ENCODE data around the gene CDYL.
A peak's percentile ranks its signal among the peaks of the same experiment; 100 is the strongest.

The CDYL gene, protein sequence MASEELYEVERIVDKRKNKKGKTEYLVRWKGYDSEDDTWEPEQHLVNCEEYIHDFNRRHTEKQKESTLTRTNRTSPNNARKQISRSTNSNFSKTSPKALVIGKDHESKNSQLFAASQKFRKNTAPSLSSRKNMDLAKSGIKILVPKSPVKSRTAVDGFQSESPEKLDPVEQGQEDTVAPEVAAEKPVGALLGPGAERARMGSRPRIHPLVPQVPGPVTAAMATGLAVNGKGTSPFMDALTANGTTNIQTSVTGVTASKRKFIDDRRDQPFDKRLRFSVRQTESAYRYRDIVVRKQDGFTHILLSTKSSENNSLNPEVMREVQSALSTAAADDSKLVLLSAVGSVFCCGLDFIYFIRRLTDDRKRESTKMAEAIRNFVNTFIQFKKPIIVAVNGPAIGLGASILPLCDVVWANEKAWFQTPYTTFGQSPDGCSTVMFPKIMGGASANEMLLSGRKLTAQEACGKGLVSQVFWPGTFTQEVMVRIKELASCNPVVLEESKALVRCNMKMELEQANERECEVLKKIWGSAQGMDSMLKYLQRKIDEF

DNA sequence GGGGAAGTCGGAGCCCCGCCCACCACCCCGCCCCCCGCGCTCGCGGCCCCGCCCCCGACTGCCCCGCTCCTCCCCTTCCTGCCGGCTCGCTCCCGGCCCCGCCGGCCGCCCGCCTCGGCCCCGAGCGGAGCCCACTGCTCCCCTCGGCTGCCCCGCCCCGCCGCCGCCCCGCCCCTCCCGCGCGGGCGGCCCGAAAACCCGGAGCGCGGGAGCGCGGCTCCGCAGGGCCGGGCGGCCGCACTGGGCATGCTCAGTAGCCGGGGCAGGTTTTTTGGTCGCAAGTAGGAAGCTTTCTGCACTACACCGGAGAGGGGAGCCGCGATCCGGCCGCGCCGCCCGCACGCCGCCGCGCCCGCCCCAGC lies at the start of gene CDYL:
CDYL (plus strand) TSS at position 274 of the 362 bp plus-strand sequence. CDS start 380 bp downstream, outside the sequence.
- peak; percentile 77 to 83 for DNase-seq (ENCODE audit: low read depth in 2 of 2)

DNA sequence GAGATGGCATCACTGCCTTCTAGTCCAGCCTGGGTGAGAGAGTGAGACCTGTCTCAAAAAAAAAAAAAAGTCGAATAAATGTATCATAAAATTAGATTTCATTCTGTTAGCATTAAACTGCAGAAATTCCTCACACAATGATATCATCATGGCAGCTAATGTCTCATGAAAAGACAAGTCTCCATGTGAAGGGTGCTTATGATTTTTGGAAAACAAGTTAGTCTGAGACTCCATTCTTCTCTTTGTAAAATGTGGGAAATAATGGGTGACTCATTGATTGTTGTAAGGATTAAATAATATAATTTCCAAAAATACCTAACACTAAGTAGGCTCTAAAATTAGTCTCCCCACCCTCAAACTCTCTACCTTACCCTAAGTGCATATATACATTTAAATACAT lies 49.6 kb upstream of the CDYL start:
- DNase-seq (ENCODE audit: low read depth in 2 of 2): no peak

DNA sequence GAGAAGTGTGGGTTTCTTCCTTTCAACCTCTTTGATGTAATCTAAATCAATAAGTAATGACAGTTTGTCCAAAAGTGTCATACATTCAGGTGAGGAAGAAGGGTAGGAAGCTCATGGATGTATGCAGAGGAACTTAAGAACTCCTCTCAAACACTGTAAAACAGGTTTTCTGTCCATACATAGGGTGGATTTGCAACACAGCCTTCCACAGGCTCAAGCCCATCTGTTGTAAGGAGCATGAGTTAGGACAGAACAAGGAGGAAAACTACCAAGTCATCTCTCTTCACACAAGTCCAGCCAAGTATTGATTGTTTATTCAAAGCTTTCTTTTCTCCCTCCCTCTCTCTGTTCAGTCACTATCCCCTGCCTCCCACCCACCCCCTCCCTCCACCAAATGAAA lies 49.0 kb upstream of the CDYL start:
- DNase-seq (ENCODE audit: low read depth in 2 of 2): no peak

DNA sequence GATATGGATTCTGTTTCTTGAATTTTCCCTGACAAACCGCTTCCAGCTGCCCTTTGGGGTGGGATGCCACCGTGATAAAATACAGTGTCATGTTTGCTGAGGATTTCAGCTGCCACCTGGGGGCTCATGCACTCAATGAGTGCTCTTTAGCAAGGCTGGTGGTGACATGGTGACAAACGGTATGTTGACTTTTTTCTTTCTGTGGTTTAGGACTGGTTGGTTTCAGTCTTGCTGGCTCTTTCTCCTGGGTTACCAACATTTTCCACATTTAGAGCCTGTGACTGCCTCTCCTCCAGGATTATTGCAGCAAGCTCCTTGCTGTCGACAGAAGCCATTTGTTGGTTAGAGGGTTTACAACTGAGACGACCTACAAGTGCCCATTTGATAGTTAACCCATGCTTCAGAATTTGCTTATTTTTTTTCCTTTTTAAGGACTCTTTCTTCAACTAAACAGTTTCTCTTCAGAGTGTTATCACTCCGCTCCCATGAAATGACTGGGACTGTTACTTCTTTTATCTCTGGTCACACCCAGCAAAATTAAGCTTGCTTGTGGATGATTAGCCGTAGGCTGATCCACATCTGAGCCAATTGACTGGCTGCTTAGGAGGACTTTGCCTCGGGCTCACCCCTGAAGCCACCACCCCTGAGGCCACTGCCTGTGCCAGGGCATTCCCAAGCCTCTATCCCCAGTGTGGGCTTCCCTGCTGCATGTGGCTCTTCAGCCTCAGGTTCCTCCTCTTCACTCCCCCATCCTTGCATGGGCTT lies 48.4 kb upstream of the CDYL start:
- DNase-seq (ENCODE audit: low read depth in 2 of 2): no peak

DNA sequence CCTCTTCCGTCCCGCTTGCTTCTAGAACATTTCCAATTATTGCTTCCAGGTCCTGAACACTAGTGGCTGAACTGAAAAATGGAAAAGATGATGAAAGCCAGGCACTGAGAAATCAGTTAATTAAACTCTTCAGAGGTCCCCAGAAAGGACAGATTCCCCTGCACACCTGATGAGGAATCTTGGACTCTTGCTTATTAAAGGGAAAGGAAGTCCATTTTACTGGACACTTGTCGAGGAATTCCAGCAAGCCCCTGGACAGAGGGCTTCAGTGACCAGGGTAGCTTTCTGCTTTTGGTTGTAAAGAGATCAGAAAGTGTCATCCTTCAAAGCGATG lies 47.8 kb upstream of the CDYL start:
- no peak for DNase-seq (ENCODE audit: low read depth in 2 of 2)

DNA sequence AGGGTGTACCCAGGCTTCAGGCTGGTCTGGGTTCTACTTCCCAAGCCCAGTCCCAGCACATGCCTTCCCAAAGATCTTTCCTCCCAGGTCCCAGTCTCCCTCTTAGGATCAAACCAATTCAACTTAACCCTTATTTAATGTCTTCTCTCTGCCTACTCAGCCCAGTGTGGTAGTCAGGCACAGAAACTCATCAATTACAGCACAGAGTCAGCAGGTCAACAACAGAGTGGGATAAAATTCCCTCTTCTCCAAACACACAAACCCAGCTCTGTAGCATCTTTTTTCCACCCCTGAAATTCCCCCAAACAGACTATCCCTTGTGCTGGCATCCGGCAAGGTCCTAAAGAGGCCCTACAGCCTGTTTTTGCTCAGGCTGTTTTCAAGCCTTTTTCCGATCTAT lies 47.3 kb upstream of the CDYL start:
- DNase-seq (ENCODE audit: low read depth in 2 of 2): no peak

DNA sequence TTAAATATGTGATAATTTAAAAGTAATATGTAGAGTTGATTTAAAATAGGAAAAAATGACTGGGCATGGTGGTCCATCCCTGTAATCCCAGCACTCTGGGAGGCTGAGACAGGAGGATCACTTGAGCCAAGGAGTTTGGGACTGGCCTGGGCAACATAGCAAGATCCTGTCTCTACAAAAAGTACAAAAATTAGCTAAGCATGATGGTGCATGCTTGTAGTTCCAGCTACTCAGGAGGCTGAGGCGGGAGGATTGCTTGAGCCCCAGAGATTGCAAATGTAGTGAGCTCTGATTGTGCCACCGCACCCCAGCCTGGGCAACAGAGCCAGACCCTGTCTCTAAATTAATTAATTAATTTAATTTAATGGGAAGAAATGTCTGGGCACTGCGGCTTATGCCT lies 44.2 kb upstream of the CDYL start:
- no peak for DNase-seq (ENCODE audit: low read depth in 2 of 2)

DNA sequence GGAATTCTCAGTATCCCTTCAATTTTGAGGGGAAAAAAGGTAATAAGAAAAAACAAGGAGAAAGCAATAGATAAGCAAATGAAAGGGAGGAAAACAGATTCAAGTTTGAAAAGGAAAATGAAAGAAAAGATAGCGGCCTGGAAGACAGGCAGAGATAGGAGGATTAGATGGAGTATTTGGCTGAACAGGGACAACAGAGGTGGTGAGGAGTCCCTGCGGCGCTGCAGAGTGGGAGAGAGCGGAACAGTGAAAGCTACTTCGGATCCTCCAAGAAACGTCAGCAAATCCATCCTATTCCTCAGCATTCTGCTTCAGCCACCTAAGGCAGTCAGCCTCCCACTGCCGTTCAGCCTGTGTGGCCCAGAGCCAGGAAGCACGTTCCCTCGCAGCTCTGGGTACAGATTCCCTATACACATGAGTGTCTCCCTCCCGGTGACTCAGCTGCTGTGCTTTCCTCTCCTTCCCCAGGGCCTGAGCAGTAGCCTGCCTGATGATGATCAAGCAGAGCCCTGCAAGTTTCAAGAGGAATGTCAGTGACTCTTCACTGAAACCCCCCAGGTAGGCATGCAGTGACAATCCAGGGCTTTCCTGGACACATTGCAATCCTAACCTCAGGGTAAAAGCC lies 43.4 kb upstream of the CDYL start:
- no peak for DNase-seq (ENCODE audit: low read depth in 2 of 2)

DNA sequence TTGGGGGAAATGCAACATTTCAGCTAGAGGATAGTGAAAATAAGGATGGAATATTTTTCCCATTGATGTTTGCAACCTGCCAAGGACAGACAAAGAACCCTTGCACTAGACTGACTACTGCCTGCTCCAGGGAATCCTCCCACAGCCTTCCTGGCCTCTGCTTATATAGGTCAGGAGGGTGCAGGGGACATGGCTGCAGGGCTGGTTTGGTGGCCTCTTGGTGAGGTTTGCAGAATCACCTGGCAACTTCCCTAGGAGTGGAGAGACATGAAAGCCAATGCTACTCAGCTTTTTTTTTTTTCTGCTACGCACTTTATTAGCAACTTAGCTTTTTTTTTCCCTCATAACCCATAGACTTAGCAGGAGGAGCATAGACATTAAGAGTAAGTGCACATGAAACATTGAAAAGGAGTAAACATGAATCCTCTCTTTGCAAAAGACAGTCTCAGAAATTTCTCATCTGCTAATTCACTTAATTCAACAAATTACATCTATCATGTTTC lies 39.8 kb upstream of the CDYL start:
- no peak for DNase-seq (ENCODE audit: low read depth in 2 of 2)

DNA sequence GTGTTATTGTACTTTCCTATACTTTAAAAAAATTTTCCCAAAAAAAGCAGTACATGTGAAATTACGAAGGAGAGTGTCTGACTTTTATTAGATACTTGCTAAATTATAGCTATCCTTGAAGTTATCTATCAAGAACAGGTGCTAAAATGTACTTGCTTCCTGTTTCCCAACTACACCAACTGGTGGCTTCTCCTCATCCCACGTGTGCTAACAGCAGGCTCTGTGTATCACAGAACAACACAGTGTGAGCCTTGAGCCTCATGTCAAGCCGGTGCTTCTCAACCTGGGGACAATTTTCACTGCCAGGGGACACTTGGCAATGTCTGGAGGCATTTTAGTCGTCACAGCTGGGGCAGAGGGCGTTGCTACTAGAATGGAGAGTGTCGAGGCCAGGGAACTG lies 36.2 kb upstream of the CDYL start:
- DNase-seq (ENCODE audit: low read depth in 2 of 2): no peak

DNA sequence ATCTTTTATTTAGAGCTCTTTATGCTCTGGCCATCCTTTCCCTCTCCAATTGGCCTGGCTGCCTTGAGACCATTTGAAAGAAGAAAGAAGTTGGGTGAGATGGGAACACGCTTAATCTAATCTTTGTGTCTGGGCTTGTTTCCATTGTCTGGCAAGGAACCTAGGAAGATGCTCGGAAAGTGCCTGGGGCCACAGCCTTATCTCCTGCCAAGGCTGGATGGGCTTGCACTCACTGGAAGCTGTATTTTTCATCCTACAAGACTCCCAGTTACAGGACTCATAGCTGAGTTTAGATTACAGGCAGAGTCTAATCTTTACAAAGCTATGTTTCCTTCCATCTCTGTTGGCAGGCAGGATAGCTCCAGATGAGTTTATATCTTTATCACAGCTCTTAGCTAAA lies 33.1 kb upstream of the CDYL start:
- no peak for DNase-seq (ENCODE audit: low read depth in 2 of 2)

DNA sequence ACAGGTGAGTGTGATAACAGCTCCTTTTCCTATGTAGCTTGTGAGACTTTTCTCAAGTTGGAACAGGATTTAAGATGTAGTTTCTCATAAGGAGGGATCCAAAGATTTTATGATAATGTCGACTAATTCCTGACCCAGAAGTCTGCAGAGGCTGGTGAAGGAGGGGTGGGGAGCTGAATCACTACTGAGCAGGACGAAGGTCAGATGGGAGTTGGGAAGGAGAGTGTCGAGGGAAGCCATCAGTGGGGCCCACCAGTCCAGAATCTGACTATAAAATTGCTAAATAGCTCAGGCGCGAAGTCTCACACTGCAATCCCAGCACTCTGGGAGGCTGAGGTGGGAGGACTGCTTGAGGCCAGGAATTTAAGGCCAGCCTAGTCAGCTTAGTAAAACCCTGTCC lies 32.3 kb upstream of the CDYL start:
- no peak for DNase-seq (ENCODE audit: low read depth in 2 of 2)

DNA sequence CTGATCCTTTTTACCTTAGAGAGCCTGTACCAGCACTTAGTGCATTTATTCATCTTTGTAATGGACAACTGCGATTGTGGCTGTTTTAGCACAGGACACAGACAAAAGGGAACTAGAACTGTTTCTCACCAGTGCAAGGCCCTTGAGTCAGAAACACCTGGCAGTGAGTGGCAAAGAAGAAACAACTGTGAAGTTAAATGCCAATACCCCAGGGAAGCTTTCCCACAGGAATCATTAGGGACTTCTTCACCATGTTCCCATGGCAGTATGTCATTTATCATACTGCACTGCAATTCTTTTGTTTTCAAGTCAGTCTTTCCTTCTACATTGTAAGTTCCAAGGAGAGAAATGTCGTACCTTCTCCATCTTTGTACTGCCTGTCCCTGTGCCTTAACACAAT lies 28.6 kb upstream of the CDYL start:
- no peak for DNase-seq (ENCODE audit: low read depth in 2 of 2)

DNA sequence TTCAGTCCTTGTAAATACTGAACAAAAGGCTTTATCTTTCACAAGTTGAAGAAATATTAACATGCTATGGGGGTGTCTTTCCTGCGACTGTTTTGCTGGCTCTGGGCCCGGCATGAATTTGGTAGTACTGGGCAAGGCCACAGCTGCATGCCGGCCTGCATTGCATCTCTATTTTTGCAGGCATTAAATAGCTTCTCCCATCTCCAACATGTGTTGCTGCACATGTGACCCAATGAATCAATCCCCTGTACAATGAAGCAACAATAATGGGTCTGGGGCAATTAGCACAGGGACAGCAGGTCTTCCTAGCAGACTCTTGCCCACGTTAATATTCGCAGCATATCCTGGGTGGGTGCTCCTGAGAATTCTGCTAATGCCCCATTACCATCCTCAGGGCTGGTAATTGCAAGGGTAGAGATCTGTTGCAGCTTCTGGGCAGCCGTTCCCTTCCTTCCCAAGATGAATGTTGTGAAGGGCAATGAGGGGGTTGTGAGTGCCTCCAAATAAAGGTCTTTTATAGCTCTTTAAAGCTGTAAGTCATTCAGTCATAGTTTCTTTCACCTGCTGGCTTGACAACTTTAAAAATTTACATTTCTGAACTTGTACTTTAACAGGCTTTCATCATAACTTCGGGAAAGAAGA lies 24.3 kb upstream of the CDYL start:
- DNase-seq (ENCODE audit: low read depth in 2 of 2): no peak

DNA sequence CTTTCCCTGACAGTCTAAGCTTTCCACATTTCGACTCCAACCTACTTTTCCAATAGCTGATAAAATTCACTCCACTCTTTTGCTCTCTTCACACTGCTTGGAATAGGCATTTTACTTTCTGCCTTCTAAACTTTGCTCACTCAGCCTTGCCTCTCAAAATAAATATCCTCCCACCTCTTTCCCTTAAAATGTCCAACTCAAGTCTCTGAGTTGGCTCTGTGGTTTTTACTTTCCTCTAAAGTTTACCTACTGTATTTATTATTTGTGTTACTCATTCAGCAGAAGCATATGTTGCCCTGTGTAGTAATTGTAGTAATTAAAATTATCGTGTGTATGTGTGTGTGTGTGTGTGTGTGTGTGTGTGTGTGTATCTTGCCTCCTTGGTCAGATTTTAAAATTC lies 20.0 kb upstream of the CDYL start:
- no peak for DNase-seq (ENCODE audit: low read depth in 2 of 2)

DNA sequence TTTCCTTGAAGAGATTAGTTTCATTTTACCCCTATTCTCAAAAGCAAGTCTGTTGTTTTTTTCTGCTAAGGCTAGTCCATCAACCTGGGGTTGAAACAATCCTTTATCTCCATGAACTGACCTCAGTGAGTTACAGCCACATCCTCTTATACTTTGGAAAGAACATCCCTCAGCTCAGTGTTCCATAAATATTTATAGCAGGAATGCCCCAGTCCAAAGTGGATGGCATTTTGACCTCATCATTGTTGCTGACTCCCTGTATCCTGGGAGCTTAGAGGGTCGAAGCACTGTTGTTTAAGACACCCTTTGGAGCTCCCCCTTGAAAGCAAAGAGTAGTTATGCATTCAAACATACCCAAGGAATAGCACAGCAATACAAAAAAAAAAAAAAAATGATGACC lies 16.2 kb upstream of the CDYL start:
- DNase-seq (ENCODE audit: low read depth in 2 of 2): no peak

DNA sequence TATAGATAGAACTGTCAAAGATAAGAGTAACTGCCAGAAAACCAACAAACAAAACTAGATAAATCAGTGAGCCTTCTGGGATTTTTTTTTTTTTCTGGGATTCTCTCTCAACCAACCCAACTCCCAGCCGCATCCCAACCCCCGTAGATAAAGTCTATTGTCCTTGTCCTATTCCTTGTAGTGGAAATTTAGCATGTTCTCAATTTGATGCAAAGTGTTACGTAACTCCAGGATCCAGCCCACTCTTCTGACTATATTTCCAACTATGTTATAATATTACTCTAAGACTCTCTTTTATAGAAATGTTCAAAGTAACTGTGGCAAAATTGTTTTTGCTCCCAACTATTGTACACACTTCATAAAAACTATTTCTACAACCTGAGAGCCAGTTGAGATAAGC lies 15.4 kb upstream of the CDYL start:
- DNase-seq (ENCODE audit: low read depth in 2 of 2): no peak

DNA sequence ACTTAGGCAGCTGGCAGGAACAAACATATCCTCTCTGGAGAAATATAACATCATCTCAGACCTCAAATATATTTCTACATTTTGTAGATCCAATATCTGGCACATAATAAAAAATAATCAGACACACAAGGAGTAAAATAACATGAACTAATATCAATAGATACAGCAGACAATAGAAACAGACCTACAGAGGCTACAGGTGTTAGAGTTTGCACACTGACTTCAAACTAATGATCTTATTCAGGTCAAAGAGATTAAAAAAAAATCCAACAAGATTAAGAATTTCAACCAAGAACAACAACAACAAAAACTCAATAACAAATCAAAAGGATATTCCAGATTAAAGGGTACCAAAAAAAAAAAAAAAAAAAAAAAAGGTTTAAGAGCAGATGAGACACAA lies 13.9 kb upstream of the CDYL start:
- DNase-seq (ENCODE audit: low read depth in 2 of 2): no peak

DNA sequence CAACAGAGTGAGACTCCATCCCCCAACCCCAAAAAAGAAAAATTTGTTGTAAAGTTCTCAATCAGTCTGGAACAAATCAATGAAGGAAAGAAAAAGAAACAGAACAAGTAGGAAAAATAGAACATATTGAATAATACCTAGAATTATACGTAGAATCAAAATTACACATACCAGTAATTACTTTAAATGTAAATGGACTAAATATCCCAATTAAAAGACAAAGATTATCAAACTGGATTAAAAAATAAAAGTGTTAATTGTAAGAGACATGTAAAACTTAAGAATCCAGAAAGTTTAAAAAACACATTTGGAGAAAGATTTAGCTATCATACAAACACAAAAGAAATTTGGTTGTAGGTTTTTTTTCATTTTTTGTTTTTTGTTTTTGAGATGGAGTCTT lies 12.3 kb upstream of the CDYL start:
- no peak for DNase-seq (ENCODE audit: low read depth in 2 of 2)

DNA sequence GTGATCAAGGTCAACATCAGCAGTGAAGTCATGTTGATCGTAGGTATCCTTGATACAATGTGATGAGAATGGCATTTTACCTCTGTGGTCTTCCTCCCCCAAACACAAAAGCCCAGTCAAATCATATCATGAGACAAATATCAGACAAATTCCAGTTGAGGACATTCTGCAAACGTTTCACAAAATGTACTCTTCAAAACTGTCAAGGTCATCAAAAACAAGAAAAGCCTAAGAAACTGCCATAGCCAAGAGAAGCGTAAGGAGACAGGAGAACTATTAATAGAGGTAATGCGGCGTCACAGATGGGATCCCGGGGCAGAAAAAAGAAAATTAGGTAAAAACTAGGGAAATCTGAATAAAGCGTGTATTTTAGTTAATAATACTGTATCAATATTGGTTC lies 7.4 kb upstream of the CDYL start:
- no peak for DNase-seq (ENCODE audit: low read depth in 2 of 2)

DNA sequence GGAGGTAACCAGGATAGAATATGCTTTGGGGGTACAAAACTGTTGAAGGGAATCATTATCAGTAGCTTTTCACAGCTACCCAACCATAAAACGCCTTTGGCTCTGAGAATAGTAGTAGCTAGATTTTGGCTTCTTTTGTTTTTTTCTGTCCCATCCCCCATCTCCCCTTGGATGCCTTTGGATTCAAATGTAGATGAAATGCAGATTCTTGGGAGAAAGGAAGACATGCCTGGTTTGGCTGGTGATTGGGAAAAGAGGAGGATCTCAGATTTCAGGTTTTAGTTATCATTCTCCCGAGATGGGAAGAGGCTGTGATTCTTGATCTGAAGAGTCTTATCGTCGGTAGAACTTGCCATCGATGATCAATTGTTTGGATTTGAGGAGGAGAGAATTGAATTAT lies 3.5 kb upstream of the CDYL start:
- DNase-seq (ENCODE audit: low read depth in 2 of 2): no peak

DNA sequence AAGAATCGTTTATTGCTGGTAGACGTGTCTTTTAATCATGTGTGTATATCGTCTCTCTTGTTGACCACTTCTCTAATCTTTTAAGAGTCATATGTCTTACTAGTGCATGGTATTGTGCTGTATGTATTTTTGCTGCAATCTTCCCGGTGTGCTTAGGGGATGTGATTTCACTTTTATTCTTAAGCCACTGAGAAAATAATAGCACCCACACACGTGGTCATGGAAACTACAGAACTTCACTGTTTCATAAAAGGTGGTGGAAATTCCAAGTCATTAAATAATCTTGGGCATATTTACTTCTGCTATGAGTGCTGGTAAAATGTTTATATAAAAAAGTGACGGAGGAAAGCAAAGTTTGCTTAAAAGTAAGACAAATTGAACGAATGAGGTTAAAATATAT lies 3.0 kb upstream of the CDYL start:
- no peak for DNase-seq (ENCODE audit: low read depth in 2 of 2)

All from activated CD4-positive, alpha-beta T cell treated with anti-CD3 and anti-CD28 coated beads for 24 hours (primary cell).